HG03095 (cell line): ENCODE data around the gene TFF3.

Experiments used
- ATAC-seq: cut with Tn5 transposase; IDR thresholded peaks from one replicate; pipeline ENCODE4 v1.9.1; 2021; ENCODE audit warnings: moderate library complexity; ENCODE audit not compliant: unreplicated experiment

TFF3 gene

GRCh38 chr21:42347601-42348327, 32.6 kb upstream of the TFF3 start:
- ATAC-seq, result no peak

GRCh38 chr21:42346866-42347600, 31.8 kb upstream of the TFF3 start:
- no peak for ATAC-seq

DNA sequence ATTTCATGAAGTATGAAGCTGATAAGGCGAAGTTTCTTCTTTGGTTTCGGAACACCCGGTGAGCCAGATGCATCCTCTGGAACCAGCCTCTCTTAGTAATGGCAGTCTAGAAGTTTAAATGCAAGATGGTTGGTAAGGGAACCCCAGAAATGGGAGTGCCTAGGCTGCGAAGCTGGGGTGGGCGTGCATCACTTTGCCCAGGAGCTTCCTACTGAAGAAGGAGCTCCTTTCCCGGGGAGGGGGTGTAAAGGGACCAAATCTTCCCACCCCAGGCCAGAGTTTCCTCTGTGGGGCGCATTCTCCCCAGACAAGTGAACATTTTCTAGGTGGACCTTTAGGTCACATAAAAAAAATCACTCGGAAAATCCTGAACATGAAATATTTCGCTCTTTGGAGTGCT, 31.2 kb upstream of the TFF3 start:
- no peak for ATAC-seq

DNA sequence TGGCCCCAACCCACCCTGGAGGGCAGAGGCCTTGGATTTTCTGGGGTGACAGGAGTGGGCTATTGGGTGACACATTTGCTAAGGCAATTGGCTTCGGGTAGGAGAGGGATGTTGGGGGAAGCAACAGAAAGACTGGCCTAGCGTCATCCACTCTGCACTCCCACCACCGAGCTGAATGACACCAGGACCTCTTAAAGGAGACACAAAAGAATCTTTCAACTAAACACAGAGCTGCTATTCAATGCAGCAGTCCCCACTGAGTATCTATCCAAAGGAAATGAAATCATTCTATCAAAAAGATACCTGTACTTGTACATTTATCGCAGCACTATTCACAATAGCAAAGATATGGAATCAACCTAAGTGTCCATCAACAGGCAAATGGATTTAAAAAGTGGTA, 29.4 kb upstream of the TFF3 start:
- ATAC-seq, result no peak

DNA sequence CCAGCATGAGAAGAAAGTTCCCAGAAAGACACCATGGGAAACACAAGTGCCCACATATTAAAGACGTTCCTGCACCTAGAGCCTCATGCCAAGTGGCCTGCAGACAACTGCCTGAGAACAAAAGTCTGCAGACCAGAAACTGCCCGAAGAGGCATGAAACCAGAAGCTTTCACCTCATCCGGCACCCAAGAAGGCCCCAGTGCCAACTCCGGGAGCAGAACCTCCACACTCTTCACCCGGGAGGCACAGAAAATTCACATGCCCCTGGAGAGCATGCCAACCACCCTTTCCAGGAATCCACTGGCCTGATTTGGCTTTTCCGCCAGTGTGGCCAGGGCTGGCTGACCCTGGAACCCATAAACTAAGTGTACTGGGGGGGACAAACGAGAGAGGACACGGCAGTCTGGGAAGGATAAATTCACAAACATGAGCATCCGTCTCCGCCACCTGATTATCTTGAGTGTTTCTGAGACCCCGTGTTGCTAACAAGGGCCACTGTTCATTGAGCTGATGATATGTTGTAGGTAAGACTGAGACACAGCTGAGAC, 28.8 kb upstream of the TFF3 start:
- no peak for ATAC-seq

- ATAC-seq, result no peak
Observed at GRCh38 chr21:42343556-42343955, 28.3 kb upstream of the TFF3 start.

GRCh38 chr21:42343101-42343500, 27.9 kb upstream of the TFF3 start:
- no peak for ATAC-seq

GRCh38 chr21:42341776-42342542, 26.8 kb upstream of the TFF3 start:
- no peak for ATAC-seq

GRCh38 chr21:42340187-42341050, 25.2 kb upstream of the TFF3 start:
- no peak for ATAC-seq

- ATAC-seq, result no peak
Observed at GRCh38 chr21:42338729-42339715, 23.8 kb upstream of the TFF3 start.

DNA sequence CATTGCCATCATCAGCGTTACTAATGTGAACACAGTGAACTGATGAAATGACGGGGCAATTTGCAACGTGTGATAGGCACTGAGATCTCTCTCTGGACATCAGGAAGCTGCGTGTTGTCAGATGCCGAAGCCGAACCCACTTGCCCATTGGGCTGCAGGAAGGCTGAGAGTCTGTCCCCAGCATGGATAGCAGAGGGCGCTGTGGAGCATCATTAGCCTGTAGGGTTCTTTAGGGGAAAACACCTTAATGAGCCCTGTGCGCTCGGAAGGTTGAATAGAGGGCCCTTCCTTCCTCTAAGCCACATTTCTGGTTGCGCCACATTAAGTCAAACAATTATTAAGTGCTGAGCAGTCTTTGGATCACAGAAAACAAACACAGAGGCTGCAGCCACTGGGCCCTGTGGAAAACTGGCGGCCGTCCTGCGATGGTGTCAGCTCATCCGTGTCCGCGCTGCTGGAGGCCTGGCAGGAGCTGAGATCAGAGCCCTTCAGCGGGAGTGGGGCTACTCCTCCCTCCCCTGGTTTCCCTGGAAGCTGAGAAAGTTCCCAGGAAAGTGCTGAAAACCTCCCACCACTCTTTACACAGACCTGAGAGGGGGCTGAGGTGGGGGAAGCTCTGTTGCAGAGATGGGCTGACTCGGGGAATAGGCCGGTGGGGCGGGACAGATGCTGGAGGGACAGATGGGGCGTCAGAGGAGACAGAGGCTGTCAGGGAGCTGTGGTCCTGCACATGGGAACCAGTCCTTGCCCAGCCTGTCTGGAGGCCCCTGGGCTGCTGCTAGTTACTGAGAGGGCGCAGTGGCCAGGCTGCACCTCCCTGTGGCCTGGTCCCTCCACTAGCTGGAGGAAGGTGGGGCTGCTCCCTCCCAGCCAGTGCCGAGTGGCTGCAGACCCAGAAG, 22.9 kb upstream of the TFF3 start:
- no peak for ATAC-seq

GRCh38 chr21:42337276-42337675, 22.1 kb upstream of the TFF3 start:
- no peak for ATAC-seq

DNA sequence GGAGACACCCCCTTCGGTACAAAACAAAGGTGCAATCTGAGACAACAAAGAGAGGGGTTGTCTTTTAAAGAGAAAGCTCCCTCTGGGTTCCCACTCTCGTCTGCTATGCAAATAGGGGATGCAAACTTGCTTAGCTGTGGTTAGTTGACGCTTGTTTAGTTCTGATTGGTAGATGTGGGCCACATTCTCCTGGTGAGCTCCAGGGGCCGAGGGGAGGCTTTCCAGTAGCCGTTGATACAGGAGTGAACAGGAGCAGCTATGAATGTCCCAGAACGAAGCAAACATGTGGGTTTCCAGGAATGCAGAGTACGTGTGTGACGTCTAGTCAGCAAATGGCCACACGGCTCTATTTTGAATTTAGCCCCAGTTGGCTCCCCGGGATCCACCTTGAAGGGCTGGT, 20.8 kb upstream of the TFF3 start:
- no peak for ATAC-seq

DNA sequence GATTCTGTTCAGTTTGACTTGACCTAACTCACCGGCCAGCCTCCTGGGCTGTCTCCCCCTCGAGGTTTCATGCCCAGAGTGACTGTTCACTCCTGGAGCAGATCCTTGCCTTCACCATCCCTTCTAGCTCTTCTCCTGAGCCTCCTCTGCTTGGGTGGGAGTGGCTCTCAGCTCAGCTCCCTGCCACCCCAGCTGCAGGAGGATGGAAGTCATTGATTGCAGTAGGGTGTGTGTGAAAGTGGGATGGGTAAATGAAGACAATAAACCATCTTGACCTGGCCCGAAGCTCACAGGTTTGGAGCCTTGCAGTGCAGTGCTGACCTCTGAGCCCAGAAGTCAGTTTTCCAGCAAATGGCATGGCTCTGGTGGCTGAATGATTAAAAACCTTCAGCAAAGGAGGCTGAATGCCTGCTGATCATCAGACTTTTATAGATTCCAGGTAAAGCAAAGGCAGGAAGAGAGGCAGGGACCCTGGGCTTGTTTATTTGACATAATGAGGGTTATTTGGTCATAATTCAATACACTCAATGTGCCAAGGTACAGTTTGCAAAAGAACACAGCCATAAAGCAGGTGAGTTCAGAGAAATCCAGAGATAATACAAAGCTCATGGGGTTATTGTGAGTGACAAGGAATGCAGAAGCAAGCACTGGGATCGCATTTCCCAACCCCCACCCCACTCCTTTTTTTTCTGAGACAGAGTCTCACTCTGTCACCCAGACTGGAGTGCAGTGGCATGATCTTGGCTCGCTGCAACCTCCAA, 17.5 kb upstream of the TFF3 start:
- ATAC-seq, result no peak

DNA sequence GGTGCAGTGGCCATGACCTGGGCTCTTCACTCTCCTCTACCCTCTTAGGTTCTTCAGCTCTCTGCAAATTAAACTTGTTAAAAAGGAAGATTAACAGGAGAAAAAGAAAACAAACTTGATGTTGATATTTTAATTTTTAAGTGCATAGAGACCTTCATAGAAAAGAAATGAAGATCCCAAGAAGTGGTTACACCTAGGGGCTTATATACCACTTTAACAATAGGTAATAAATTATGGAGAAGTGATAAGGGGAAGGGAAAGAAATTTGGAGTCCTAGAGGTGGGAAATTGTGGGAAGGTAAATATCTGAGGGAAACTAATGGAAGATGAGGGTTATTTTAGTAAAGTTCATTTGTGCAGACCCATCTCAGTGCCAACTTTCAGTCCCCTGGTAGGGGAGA, 16.5 kb upstream of the TFF3 start:
- no peak for ATAC-seq

GRCh38 chr21:42330380-42331371, 15.5 kb upstream of the TFF3 start:
- no peak for ATAC-seq
